Activated CD4-positive, alpha-beta T cell treated with anti-CD3 and anti-CD28 coated beads, Interleukin-2, amount 50 U/mL, for 48 hours (primary cell): ENCODE data around the gene TRIM52.
"Not testable (repeated sequence)": the region's sequence is repeated elsewhere in the genome, so short reads cannot be mapped to it uniquely, and the experiment has no call there.

Experiments used
- DNase-seq, 2 experiments: peaks; one replicate each; pipeline ENCODE4 v3.0.0-alpha.2; 2020

TRIM52 gene

DNA sequence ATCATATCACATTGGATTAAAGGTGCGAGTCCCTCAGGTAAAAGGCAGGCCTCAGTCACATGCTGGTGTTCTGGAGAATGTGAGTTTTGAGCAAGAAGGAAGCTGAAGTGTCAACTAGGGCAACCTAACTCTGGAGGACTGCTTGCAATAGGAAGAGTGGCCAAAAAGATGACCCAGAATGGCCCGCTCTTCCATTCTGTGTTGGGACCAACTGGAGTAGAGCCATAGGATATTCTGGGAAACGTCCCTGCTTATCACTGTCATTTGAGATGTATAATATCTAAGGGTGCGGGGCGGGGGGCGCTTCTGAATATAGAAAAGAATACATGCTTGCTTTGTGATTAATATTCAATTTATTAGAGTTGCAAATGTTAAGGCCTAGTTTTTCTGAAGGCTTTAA lies 48.9 kb downstream of the TRIM52 start:
- DNase-seq, result no peak

GRCh38 chr5:181211208-181211607 lies 49.7 kb downstream of the TRIM52 start:
- no peak for DNase-seq

GRCh38 chr5:181210698-181211097 lies 50.2 kb downstream of the TRIM52 start:
- not testable (repeated sequence) for DNase-seq

DNA sequence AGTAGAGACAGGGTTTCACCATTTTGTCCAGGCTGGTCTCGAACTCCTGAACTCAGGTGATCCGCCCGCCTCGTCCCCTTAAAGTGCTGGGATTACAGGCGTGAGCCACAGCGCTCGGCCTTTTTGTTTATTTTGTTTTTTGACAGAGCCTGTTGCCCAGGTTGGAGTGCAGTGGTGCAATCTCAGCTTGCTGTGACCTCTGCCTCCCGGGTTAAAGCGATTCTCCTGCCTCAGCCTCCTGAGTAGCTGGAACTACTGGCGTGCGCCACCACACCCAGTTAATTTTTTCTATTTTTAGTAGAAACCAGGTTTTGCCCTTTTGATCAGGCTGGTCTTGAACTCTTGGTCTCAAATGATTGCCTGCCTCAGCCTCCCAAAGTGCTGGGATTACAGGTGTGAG lies 50.8 kb downstream of the TRIM52 start:
- not testable (repeated sequence) for DNase-seq

DNA sequence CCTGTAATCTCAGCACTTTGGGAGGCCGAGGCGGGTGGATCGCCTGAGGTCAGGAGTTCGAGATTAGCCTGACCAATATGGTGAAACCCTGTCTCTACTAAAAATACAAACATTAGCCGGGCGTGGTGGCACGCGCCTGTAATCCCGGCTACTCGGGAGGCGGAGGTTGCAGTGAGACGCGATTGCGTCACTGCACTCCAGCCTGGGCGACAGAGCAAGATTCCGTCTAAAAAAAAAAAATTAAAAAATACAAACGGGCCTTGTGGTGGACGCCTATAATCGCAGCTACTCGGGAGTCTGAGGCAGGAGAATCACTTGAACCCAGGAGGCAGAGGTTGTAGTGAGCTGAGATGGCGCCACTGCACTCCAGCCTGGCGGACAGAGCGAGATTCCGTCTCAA lies 51.9 kb downstream of the TRIM52 start:
- DNase-seq, result not testable (repeated sequence)

GRCh38 chr5:181207960-181208253 lies 53.0 kb downstream of the TRIM52 start:
- no peak for DNase-seq

DNA sequence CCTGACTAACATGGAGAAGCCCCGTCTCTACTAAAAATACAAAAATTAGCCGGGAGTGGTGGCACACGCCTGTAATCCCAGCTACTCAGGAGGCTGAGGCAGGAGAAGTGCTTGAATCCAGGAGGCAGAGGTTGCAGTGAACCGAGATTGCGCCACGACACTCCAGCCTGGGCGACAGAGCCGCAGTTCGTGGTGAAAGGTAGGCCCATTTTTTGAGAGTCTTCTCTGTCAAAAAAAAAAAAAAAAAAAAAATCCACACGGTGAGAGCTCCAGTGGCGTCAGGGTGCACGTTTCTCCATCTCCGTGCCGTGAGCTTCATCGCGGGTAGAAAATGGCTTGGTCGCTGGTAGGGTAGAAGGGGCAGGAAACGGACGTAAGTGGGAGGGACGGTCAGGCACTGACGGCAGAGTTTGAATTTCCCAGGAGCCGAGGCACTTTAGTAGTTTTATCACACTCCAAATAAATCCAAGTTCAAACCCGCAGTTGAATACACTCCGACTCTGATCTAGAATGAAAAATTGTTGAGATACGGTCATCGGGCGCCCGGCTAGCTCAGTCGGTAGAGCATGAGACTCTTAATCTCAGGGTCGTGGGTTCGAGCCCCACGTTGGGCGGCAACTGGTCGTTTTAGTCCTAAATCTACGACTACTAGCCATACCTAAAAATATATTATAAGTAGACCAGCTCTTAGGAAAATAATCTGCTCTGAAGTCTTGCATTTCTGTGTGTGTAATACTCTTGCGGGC lies 53.6 kb downstream of the TRIM52 start:
- peak; percentile 93 to 94 for DNase-seq

DNA sequence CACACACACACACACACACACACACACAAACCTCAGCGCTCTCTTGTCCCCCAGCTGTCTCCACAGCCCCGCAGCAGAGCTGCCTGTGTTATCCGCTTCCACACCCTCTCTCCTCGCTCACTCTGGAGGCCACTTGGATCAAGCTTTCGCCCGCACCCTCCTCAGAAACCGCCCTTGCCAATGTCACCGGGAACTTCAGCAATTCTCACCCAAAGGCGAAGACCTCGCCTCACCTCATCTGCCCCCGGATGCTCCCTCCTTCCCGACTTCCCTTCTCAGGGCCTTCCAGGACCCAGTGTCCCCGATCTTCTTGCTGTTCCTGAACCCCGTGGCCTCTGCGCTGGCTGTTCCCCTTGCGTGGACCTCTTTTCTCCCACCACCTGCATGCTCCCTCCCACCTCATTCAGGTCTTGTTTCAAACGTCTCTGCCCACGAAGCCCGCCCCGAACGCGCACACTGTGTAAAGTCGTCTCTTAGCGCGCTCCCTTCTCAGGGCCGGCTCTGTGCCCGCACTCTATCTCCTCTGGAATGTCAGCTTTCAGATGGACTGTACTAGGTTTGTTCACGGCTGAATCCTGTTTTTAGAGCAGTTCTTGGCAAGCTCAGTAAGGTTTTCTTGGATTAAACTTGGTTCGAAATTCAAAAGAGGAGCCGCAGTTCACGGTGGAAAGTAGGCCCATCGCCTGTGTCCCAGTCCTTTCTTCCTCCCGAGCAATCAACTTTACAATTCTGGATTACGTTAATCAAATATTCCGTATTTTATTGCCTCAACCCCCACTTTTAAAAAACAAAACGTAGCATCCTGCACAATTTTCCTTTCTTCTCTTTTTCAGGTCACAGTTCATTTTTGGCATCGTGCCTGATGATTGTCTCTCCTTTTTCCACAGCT lies 54.9 kb downstream of the TRIM52 start:
- peak in 1 of 2 experiments; percentile 48 for DNase-seq
